A673 (cell line): ENCODE results near the gene TGFA. TPM values are rescaled to one million over a fixed set of nuclear protein-coding genes. Genes with fewer than 3 reads are reported as not detected.

ENCODE experiments used
- BruUV-seq: library from RNA; stranded (reverse); fragments of 400-500 nt; replicated peaks from 2 replicates; lab custom pipeline; 2021; lab: Mats Ljungman, UMichigan
- CTCF ChIA-PET: fragments of 300-600 bp; sonication (Branson Sonifier 250); formaldehyde crosslinking; loops from one replicate; lab custom pipeline; 2022; ENCODE audit warnings: antibody characterized with exemption; lab: Charles Lee
- POLR2A ChIA-PET: fragments of 300-600 bp; sonication (Branson Sonifier 250); formaldehyde crosslinking; loops from one replicate; lab custom pipeline; 2022; ENCODE audit warnings: antibody characterized with exemption; ENCODE audit not compliant: low non-redundant PET; lab: Charles Lee
- DNase-seq: peaks from one replicate; pipeline ENCODE4 v3.0.0-alpha.2; 2015; ENCODE audit warnings: low spot score
- H3K27ac ChIP-seq: fragments of 200-600 bp; sonication (generic); 2 replicates; pipeline ENCODE4 v1.5.1; 2016; ENCODE audit warnings: mixed run types, low read depth, mild to moderate bottlenecking, mixed read lengths, antibody characterized with exemption, low read length; ENCODE audit not compliant: poor library complexity, severe bottlenecking
- H3K27me3 ChIP-seq: fragments of 200-600 bp; sonication (generic); replicated peaks from 2 replicates; pipeline ENCODE4 v1.6.1; 2017; ENCODE audit warnings: mixed run types, low read depth, mild to moderate bottlenecking, mixed read lengths, antibody characterized with exemption, low read length; ENCODE audit not compliant: insufficient read depth, poor library complexity
- H3K36me3 ChIP-seq: fragments of 200-600 bp; sonication (generic); 2 replicates; pipeline ENCODE4 v1.6.1; 2016; ENCODE audit warnings: mixed run types, mild to moderate bottlenecking, mixed read lengths, antibody characterized with exemption, low read length; ENCODE audit not compliant: insufficient read depth, poor library complexity, severe bottlenecking
- H3K4me1 ChIP-seq: fragments of 200-600 bp; sonication (generic); 2 replicates; pipeline ENCODE4 v1.6.1; 2017; ENCODE audit warnings: mixed run types, mild to moderate bottlenecking, mixed read lengths, antibody characterized with exemption, low read length; ENCODE audit not compliant: insufficient read depth, poor library complexity, severe bottlenecking
- H3K4me3 ChIP-seq: fragments of 200-600 bp; sonication (generic); 2 replicates; pipeline ENCODE4 v1.5.1; 2016; ENCODE audit warnings: low read depth, mixed run types, mild to moderate bottlenecking, mixed read lengths, low read length; ENCODE audit not compliant: poor library complexity, severe bottlenecking
- H3K9me3 ChIP-seq: fragments of 200-600 bp; sonication (generic); 2 replicates; pipeline ENCODE4 v1.6.1; 2016; ENCODE audit warnings: mixed run types, low read depth, mild to moderate bottlenecking, mixed read lengths, antibody characterized with exemption, low read length; ENCODE audit not compliant: poor library complexity, severe bottlenecking
- EZH2 ChIP-seq: fragments of 200-600 bp; sonication (generic); IDR thresholded peaks from 2 replicates; pipeline ENCODE4 v1.6.1; 2017; ENCODE audit warnings: borderline replicate concordance, low read depth, mild to moderate bottlenecking, mixed read lengths, antibody characterized with exemption, low read length; ENCODE audit not compliant: poor library complexity, severe bottlenecking
- intact Hi-C: fragments of 100-400 bp; cut with micrococcal nuclease; formaldehyde crosslinking; loops from one replicate; pipeline ENCODE4 v1.10.0; 2022; ENCODE audit not compliant: unreplicated experiment
- total RNA-seq: library from RNA; stranded (reverse); gene quantifications from 2 replicates; pipeline ENCODE4 v1.2.3, GENCODE V29; 2021
- TF ChIP-seq, protein P1 (sequence below): fragments of 300-800, 200-600 bp; sonication (generic); conservative IDR thresholded peaks from 2 replicates; pipeline ENCODE4 v1.5.1; 2017; ENCODE audit warnings: low read depth, mild to moderate bottlenecking, antibody characterized with exemption, low read length, moderate library complexity, mixed read lengths

TGFA gene
- total RNA-seq, 1 experiment from 2014 or later = 0.13 TPM

GRCh38 chr2:70435138-70435537 lies 118.5 kb downstream of the TGFA start:
- DNase-seq = no peak
- no peaks in the 10 kb centered on the region for H3K4me1 ChIP-seq
- H3K36me3 ChIP-seq = no peaks in the 10 kb centered on the region
- no TSS peak for BruUV-seq
- TF ChIP-seq, protein P1, sequence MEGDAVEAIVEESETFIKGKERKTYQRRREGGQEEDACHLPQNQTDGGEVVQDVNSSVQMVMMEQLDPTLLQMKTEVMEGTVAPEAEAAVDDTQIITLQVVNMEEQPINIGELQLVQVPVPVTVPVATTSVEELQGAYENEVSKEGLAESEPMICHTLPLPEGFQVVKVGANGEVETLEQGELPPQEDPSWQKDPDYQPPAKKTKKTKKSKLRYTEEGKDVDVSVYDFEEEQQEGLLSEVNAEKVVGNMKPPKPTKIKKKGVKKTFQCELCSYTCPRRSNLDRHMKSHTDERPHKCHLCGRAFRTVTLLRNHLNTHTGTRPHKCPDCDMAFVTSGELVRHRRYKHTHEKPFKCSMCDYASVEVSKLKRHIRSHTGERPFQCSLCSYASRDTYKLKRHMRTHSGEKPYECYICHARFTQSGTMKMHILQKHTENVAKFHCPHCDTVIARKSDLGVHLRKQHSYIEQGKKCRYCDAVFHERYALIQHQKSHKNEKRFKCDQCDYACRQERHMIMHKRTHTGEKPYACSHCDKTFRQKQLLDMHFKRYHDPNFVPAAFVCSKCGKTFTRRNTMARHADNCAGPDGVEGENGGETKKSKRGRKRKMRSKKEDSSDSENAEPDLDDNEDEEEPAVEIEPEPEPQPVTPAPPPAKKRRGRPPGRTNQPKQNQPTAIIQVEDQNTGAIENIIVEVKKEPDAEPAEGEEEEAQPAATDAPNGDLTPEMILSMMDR = no peak
- TF ChIP-seq EZH2 = no peak
- H3K9me3 ChIP-seq = no peaks in the 10 kb centered on the region
- H3K27ac ChIP-seq = no peak overlapping the region
- H3K4me3 ChIP-seq = no peak overlapping the region
- POLR2A ChIA-PET = no interaction called here
- CTCF ChIA-PET = no interaction called here
- peaks cover 29% of the 10 kb centered on the region for H3K27me3 ChIP-seq
- intact Hi-C loops = no loop called here

DNA sequence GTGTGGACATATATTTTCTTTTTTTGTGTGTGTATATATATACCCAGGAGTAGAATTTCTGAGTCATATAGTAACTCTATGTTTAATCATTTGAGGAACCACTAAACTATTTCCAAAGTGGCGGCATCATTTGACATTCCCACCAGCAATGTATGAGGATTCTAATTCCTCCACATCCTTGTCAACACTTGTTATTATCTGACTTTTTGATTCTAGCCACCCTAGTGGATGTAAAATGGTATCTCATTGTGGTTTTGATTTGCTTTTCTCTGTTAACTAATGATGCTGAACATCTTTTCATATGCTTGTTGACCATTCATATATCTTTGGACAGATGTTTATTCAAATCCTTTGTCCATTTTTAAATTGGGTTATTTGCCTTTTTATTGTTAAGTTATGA lies 120.3 kb downstream of the TGFA start:
- no TSS peak for BruUV-seq
- intact Hi-C loops = no loop called here
- ChIA-PET CTCF (no interaction called here), POLR2A (interaction anchor here (0.6 kb wide), 1 partner anchor 19 kb away, joined by 3 read pairs; no protein-coding TSS in a partner anchor)
- no peaks in the 10 kb centered on the region for H3K4me1 ChIP-seq
- no peak overlapping the region for H3K4me3 ChIP-seq
- H3K27ac ChIP-seq = no peak overlapping the region
- TF ChIP-seq, protein P1 = no peak
- no peak for TF ChIP-seq EZH2
- H3K9me3 ChIP-seq = no peaks in the 10 kb centered on the region
- DNase-seq = no peak
- no peaks in the 10 kb centered on the region for H3K36me3 ChIP-seq
- peaks cover 29% of the 10 kb centered on the region for H3K27me3 ChIP-seq

GRCh38 chr2:70431716-70432347 lies 121.8 kb downstream of the TGFA start:
- Histone ChIP-seq H3K27ac (no peak overlapping the region), H3K4me1 (no peaks in the 10 kb centered on the region), H3K4me3 (no peak overlapping the region), H3K9me3 (no peaks in the 10 kb centered on the region), H3K27me3 (peaks cover 24% of the 10 kb centered on the region), H3K36me3 (no peaks in the 10 kb centered on the region)
- intact Hi-C loops = no loop called here
- no peak for TF ChIP-seq EZH2
- TF ChIP-seq, protein P1 = no peak
- ChIA-PET POLR2A (no interaction called here), CTCF (no interaction called here)
- BruUV-seq = no TSS peak
- DNase-seq = no peak
